ENCODE results near the gene CDH23.

The CDH23 gene

GRCh38 chr10:71661060-71661622 lies 264.4 kb downstream of the CDH23 start:
- H3K36me3 ChIP-seq (replicated peaks), result no peaks in the 10 kb centered on the region
- H3K9me3 ChIP-seq, result no peaks in the 10 kb centered on the region
- DNase-seq (ENCODE audit: low spot score in 2 of 2), result no peak
- no peak overlapping the region for H3K4me3 ChIP-seq
- in situ Hi-C loops (cut with MboI; ENCODE audit: low sequenced_read_pairs), result no loop called here
- H3K4me1 ChIP-seq, result no peaks in the 10 kb centered on the region
- no peaks in the 10 kb centered on the region for H3K27me3 ChIP-seq (ENCODE audit: low read depth)

- no peak for DNase-seq (ENCODE audit: low spot score in 2 of 2)
- Histone ChIP-seq H3K27me3 (ENCODE audit: low read depth) (no peaks in the 10 kb centered on the region), H3K4me3 (no peak overlapping the region), H3K9me3 (no peaks in the 10 kb centered on the region), H3K4me1 (no peaks in the 10 kb centered on the region), H3K36me3 (replicated peaks) (no peaks in the 10 kb centered on the region)
- in situ Hi-C loops (cut with MboI; ENCODE audit: low sequenced_read_pairs), result no loop called here
Observed at GRCh38 chr10:71661779-71662336, 265.1 kb downstream of the CDH23 start.

- no peak for DNase-seq (ENCODE audit: low spot score in 2 of 2)
- in situ Hi-C loops (cut with MboI; ENCODE audit: low sequenced_read_pairs), result no loop called here
- no peaks in the 10 kb centered on the region for H3K4me1 ChIP-seq
Observed at GRCh38 chr10:71663311-71663710, 266.6 kb downstream of the CDH23 start.

GRCh38 chr10:71664585-71664984 lies 267.9 kb downstream of the CDH23 start:
- in situ Hi-C loops (cut with MboI; ENCODE audit: low sequenced_read_pairs), result no loop called here
- Histone ChIP-seq H3K36me3 (replicated peaks) (no peaks in the 10 kb centered on the region), H3K9me3 (no peaks in the 10 kb centered on the region), H3K27me3 (ENCODE audit: low read depth) (no peaks in the 10 kb centered on the region), H3K4me3 (no peak overlapping the region), H3K4me1 (no peaks in the 10 kb centered on the region)
- DNase-seq (ENCODE audit: low spot score in 2 of 2), result no peak

More at GRCh38 chr10:71663311-71663710, 266.6 kb downstream of the CDH23 start:
- no peaks in the 10 kb centered on the region for H3K27me3 ChIP-seq (ENCODE audit: low read depth)
- no peaks in the 10 kb centered on the region for H3K36me3 ChIP-seq (replicated peaks)
- H3K4me3 ChIP-seq, result no peak overlapping the region
- H3K9me3 ChIP-seq, result no peaks in the 10 kb centered on the region

GRCh38 chr10:71665456-71665855 lies 268.7 kb downstream of the CDH23 start:
- H3K9me3 ChIP-seq, result no peaks in the 10 kb centered on the region
- no peak for DNase-seq (ENCODE audit: low spot score in 2 of 2)
- in situ Hi-C loops (cut with MboI; ENCODE audit: low sequenced_read_pairs), result no loop called here
- no peaks in the 10 kb centered on the region for H3K36me3 ChIP-seq (replicated peaks)
- no peaks in the 10 kb centered on the region for H3K4me1 ChIP-seq
- no peak overlapping the region for H3K4me3 ChIP-seq
- no peaks in the 10 kb centered on the region for H3K27me3 ChIP-seq (ENCODE audit: low read depth)

- Histone ChIP-seq H3K36me3 (replicated peaks) (no peaks in the 10 kb centered on the region), H3K9me3 (no peaks in the 10 kb centered on the region), H3K27me3 (ENCODE audit: low read depth) (no peaks in the 10 kb centered on the region), H3K4me3 (no peak overlapping the region), H3K4me1 (no peaks in the 10 kb centered on the region)
- in situ Hi-C loops (cut with MboI; ENCODE audit: low sequenced_read_pairs), result no loop called here
- no peak for DNase-seq (ENCODE audit: low spot score in 2 of 2)
Observed at GRCh38 chr10:71666639-71667386, 270.1 kb downstream of the CDH23 start.

- no peak overlapping the region for H3K4me3 ChIP-seq
- DNase-seq (ENCODE audit: low spot score in 2 of 2), result no peak
- H3K9me3 ChIP-seq, result no peaks in the 10 kb centered on the region
- in situ Hi-C loops (cut with MboI; ENCODE audit: low sequenced_read_pairs), result no loop called here
- H3K27me3 ChIP-seq (ENCODE audit: low read depth), result no peaks in the 10 kb centered on the region
- no peaks in the 10 kb centered on the region for H3K4me1 ChIP-seq
- H3K36me3 ChIP-seq (replicated peaks), result no peaks in the 10 kb centered on the region
Observed at GRCh38 chr10:71667387-71667752, 270.6 kb downstream of the CDH23 start.

GRCh38 chr10:71671994-71672946 lies 275.6 kb downstream of the CDH23 start:
- H3K9me3 ChIP-seq, result no peaks in the 10 kb centered on the region
- no peaks in the 10 kb centered on the region for H3K36me3 ChIP-seq (replicated peaks)
- no peaks in the 10 kb centered on the region for H3K4me1 ChIP-seq
- in situ Hi-C loops (cut with MboI; ENCODE audit: low sequenced_read_pairs), result no loop called here
- H3K4me3 ChIP-seq, result no peak overlapping the region
- DNase-seq (ENCODE audit: low spot score in 2 of 2), result no peak
- no peaks in the 10 kb centered on the region for H3K27me3 ChIP-seq (ENCODE audit: low read depth)

- Histone ChIP-seq H3K27me3 (ENCODE audit: low read depth) (no peaks in the 10 kb centered on the region), H3K9me3 (no peaks in the 10 kb centered on the region)
Observed at GRCh38 chr10:71675295-71675970, 278.7 kb downstream of the CDH23 start.

GRCh38 chr10:71677261-71677660 lies 280.5 kb downstream of the CDH23 start:
- no peak overlapping the region for H3K4me3 ChIP-seq
- no peaks in the 10 kb centered on the region for H3K36me3 ChIP-seq (replicated peaks)
- H3K9me3 ChIP-seq, result no peaks in the 10 kb centered on the region
- no peaks in the 10 kb centered on the region for H3K4me1 ChIP-seq
- no peaks in the 10 kb centered on the region for H3K27me3 ChIP-seq (ENCODE audit: low read depth)
- DNase-seq (ENCODE audit: low spot score in 2 of 2), result no peak
- in situ Hi-C loops (cut with MboI; ENCODE audit: low sequenced_read_pairs), result no loop called here

More at GRCh38 chr10:71675295-71675970, 278.7 kb downstream of the CDH23 start:
- DNase-seq (ENCODE audit: low spot score in 2 of 2), result no peak
- H3K4me3 ChIP-seq, result no peak overlapping the region
- H3K36me3 ChIP-seq (replicated peaks), result no peaks in the 10 kb centered on the region
- in situ Hi-C loops (cut with MboI; ENCODE audit: low sequenced_read_pairs), result no loop called here
- H3K4me1 ChIP-seq, result no peaks in the 10 kb centered on the region

GRCh38 chr10:71678057-71678805 lies 281.5 kb downstream of the CDH23 start:
- no peaks in the 10 kb centered on the region for H3K27me3 ChIP-seq (ENCODE audit: low read depth)
- no peaks in the 10 kb centered on the region for H3K9me3 ChIP-seq
- in situ Hi-C loops (cut with MboI; ENCODE audit: low sequenced_read_pairs), result no loop called here
- no peaks in the 10 kb centered on the region for H3K4me1 ChIP-seq
- no peak for DNase-seq (ENCODE audit: low spot score in 2 of 2)
- H3K4me3 ChIP-seq, result no peak overlapping the region
- H3K36me3 ChIP-seq (replicated peaks), result no peaks in the 10 kb centered on the region

- Histone ChIP-seq H3K27me3 (ENCODE audit: low read depth) (no peaks in the 10 kb centered on the region), H3K4me3 (no peak overlapping the region), H3K36me3 (replicated peaks) (no peaks in the 10 kb centered on the region), H3K4me1 (no peaks in the 10 kb centered on the region), H3K9me3 (no peaks in the 10 kb centered on the region)
- DNase-seq (ENCODE audit: low spot score in 2 of 2), result no peak
- in situ Hi-C loops (cut with MboI; ENCODE audit: low sequenced_read_pairs), result no loop called here
Observed at GRCh38 chr10:71679425-71679824, 282.7 kb downstream of the CDH23 start.

GRCh38 chr10:71681977-71682376 lies 285.3 kb downstream of the CDH23 start:
- Histone ChIP-seq H3K27me3 (ENCODE audit: low read depth) (no peaks in the 10 kb centered on the region), H3K4me1 (no peaks in the 10 kb centered on the region), H3K36me3 (replicated peaks) (no peaks in the 10 kb centered on the region), H3K9me3 (no peaks in the 10 kb centered on the region), H3K4me3 (no peak overlapping the region)
- in situ Hi-C loops (cut with MboI; ENCODE audit: low sequenced_read_pairs), result no loop called here
- no peak for DNase-seq (ENCODE audit: low spot score in 2 of 2)

All from HAP-1 (cell line).